HFFc6 (cell line): ENCODE data around the gene SGIP1. TPM values are rescaled to one million over a fixed set of nuclear protein-coding genes. Genes with fewer than 3 reads are reported as not detected.

Experiments
- DNase-seq: peaks from one replicate; pipeline ENCODE4 v3.0.0-alpha.2; 2018
- H3K27ac Mint-ChIP-seq: 2 replicates; pipeline ENCODE4 v1.8.0; 2020; ENCODE audit warnings: mild to moderate bottlenecking, mixed read lengths
- H3K27me3 Mint-ChIP-seq: 2 replicates; pipeline ENCODE4 v1.8.0; 2021; ENCODE audit warnings: mild to moderate bottlenecking, moderate library complexity, mixed read lengths; ENCODE audit not compliant: insufficient read depth
- H3K36me3 Mint-ChIP-seq: 2 replicates; pipeline ENCODE4 v1.8.0; 2021; ENCODE audit warnings: low read depth, mixed read lengths
- H3K4me1 Mint-ChIP-seq: 2 replicates; pipeline ENCODE4 v1.8.0; 2020; ENCODE audit warnings: low read depth, mixed read lengths
- H3K4me3 Mint-ChIP-seq: 2 replicates; pipeline ENCODE4 v1.8.0; 2020; ENCODE audit warnings: mild to moderate bottlenecking, moderate library complexity, mixed read lengths
- H3K9me3 Mint-ChIP-seq: 2 replicates; pipeline ENCODE4 v1.8.0; 2020; ENCODE audit warnings: mild to moderate bottlenecking, mixed read lengths
- total RNA-seq, 6 experiments: library from RNA; stranded (reverse); fragmentation: NEBNext Ultra II Directional; extraction: Animal tissue kit (Norgen Biotek cat#: 25700); gene quantifications; 2 replicates in 1 of 6; 3 replicates in 5 of 6; pipeline ENCODE4 v1.2.3, GENCODE V29; 2021
- TF ChIP-seq, protein P1 (sequence below): fragments of 200-600 bp; sonication (generic); IDR thresholded peaks from 2 replicates; pipeline ENCODE4 v1.5.0; 2021; ENCODE audit warnings: antibody characterized with exemption, mild to moderate bottlenecking

The SGIP1 gene
- total RNA-seq, 6 experiments from 2014 or later = 53.3 to 72.0 (median 57.9) TPM

DNA sequence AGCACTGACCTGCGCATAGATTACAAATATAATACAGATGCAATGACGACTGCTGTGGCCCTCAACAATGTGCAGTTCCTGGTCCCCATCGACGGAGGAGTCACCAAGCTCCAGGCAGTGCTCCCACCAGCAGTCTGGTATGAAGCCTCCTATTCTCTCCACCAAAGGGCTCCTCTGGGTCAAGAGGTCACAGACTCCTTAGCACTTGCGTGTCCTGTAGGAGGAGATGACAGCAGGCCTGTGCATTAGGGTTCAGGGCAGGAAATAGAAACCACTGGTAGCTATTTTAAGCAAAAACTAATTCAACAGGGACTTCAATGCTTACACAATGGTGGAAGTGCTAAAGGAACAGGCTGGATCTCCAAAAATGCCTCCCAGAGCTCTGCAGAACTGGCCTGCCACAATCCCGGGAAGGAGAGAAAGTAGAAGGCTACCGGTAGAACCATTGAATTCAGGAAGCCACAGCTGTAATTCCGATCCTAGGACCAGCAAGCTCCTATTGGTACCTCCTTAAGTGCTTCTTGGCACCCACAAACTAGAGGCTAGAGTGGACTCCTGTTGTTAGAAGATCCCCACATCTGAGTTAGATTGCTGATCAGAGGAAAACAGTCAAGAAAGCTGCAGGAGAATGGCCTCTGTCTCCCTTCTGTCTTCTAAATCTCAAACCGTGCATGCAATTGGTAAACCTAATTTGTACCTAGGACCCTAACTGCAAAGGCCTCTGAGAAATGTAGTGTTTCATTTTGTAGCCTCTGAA, 205.6 kb downstream of the SGIP1 start:
- DNase-seq = no peak
- TF ChIP-seq, protein P1, sequence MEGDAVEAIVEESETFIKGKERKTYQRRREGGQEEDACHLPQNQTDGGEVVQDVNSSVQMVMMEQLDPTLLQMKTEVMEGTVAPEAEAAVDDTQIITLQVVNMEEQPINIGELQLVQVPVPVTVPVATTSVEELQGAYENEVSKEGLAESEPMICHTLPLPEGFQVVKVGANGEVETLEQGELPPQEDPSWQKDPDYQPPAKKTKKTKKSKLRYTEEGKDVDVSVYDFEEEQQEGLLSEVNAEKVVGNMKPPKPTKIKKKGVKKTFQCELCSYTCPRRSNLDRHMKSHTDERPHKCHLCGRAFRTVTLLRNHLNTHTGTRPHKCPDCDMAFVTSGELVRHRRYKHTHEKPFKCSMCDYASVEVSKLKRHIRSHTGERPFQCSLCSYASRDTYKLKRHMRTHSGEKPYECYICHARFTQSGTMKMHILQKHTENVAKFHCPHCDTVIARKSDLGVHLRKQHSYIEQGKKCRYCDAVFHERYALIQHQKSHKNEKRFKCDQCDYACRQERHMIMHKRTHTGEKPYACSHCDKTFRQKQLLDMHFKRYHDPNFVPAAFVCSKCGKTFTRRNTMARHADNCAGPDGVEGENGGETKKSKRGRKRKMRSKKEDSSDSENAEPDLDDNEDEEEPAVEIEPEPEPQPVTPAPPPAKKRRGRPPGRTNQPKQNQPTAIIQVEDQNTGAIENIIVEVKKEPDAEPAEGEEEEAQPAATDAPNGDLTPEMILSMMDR = no peak
- Mint-ChIP-seq H3K27ac (no peak overlapping the region), H3K4me1 (peaks cover 6% of the 10 kb centered on the region; the same call in 1 of the 2 replicates), H3K27me3 (no peaks in the 10 kb centered on the region; the same call in 1 of the 2 replicates), H3K36me3 (peaks cover 23% of the 10 kb centered on the region), H3K4me3 (no peak overlapping the region), H3K9me3 (no peaks in the 10 kb centered on the region)

DNA sequence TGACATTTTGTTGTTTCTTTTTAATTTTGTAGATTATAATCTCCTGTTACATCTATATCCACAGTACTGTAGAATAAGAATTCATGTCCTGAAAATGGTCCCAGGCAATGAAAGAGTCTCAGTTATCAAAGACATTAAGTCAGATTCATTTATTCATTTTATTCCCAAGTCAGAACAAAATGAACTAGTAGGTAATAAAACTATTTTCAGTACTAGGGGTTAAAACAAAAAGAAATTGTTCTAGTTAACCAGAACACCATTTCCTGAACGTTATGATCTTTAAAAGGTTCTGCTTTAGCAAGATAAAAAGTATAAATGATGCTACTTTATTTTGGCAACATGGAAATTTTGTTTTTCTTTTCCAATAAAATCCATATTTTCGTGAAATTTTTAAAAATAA, 211.5 kb downstream of the SGIP1 start:
- peaks cover 15% of the 10 kb centered on the region for H3K36me3 Mint-ChIP-seq
- H3K4me1 Mint-ChIP-seq = peaks cover 56% of the 10 kb centered on the region
- TF ChIP-seq, protein P1 = no peak
- H3K27ac Mint-ChIP-seq = no peak overlapping the region
- no peak overlapping the region for H3K4me3 Mint-ChIP-seq
- H3K27me3 Mint-ChIP-seq = no peaks in the 10 kb centered on the region
- no peaks in the 10 kb centered on the region for H3K9me3 Mint-ChIP-seq
- no peak for DNase-seq

DNA sequence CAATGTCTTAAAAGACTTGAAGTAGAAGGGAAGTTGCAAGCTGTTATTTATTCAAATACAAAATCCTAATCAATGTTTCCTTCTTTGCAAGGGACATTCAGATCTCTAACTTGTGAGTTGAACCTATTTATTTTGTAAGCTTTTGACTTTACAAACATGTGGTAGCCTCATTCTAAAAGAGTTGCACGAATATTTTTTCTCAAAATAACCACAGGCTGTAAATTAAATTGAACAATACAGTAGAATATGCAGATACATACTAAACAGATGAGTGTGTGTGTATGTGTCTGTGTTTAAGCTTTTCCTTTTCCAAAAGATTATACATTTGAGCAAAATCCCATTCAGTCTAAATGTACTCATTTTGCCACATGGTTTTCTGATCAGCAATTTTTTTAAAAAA, 213.5 kb downstream of the SGIP1 start:
- H3K27ac Mint-ChIP-seq = peak overlapping the region; percentile 39
- peak; percentile 64 for DNase-seq
- H3K9me3 Mint-ChIP-seq = no peaks in the 10 kb centered on the region
- peak overlapping the region; percentile 27 for H3K4me3 Mint-ChIP-seq
- peaks cover 6% of the 10 kb centered on the region for H3K36me3 Mint-ChIP-seq
- no peaks in the 10 kb centered on the region for H3K27me3 Mint-ChIP-seq
- H3K4me1 Mint-ChIP-seq = peaks cover 71% of the 10 kb centered on the region
- TF ChIP-seq, protein P1 = no peak

DNA sequence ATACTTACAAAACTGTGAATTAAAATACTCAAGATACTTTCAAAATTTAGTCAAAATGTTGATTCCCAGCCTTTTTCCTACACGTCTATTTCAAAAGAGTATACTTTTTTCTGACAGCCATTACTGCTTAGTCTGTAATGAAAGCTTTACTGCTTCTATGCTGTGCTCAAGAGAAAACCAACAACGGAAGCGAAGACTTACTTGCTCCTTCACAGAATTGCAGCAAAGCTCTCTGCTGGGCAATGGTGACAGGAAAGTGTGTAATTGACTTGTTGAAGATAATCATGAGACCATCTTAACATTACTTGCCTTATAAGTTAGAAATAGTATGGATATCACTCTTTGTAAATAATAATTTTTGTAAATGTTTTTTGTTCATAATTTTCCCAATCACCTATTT, 216.6 kb downstream of the SGIP1 start:
- Mint-ChIP-seq H3K27me3 (no peaks in the 10 kb centered on the region), H3K36me3 (no peaks in the 10 kb centered on the region), H3K4me3 (no peak overlapping the region), H3K27ac (no peak overlapping the region), H3K4me1 (peaks cover 68% of the 10 kb centered on the region), H3K9me3 (no peaks in the 10 kb centered on the region)
- no peak for DNase-seq
- TF ChIP-seq, protein P1 = no peak

DNA sequence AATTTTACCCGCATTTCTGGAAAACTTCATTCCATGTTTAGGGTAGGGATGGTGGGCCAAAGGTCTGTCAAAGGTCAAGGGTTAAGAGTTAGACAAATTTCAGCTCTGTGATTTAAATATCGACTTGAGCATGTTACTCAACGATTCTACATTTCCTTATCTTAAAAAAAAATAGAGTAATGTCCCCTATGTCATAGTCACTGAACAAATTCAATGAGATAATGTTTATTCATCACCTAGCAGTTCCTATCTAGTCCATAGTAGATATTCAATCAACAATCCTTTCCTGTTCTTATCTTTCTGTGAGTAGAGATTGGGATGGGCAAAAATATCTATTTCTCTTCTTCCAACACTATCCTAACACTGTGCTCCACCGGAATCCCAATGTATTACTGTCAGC, 217.2 kb downstream of the SGIP1 start:
- DNase-seq = no peak
- H3K36me3 Mint-ChIP-seq = no peaks in the 10 kb centered on the region
- H3K27me3 Mint-ChIP-seq = no peaks in the 10 kb centered on the region
- peak overlapping the region; percentile 9; the same call in 1 of the 2 replicates for H3K27ac Mint-ChIP-seq
- no peak overlapping the region for H3K4me3 Mint-ChIP-seq
- TF ChIP-seq, protein P1 = no peak
- peaks cover 65% of the 10 kb centered on the region for H3K4me1 Mint-ChIP-seq
- no peaks in the 10 kb centered on the region for H3K9me3 Mint-ChIP-seq
